Gastroesophageal sphincter (tissue), 3 donors: ENCODE results near the gene CHFR.

Experiments used
- EP300 ChIP-seq: sonication (generic); formaldehyde crosslinking; IDR thresholded peaks from one replicate; pipeline ENCODE4 v1.6.1; 2017; ENCODE audit warnings: antibody characterized with exemption, mild to moderate bottlenecking
- TF ChIP-seq, protein P1 (sequence below), 4 experiments: fragments of 200-600 bp in 2 of 4; fragments of 450-650 bp in 2 of 4; sonication (generic) in 1 of 4; IDR thresholded peaks; one replicate each; pipeline ENCODE4 v1.5.1; 2017 to 2019; ENCODE audit warnings: antibody characterized with exemption in 4 of 4, mild to moderate bottlenecking in 2 of 4, moderate library complexity in 2 of 4

DNA sequence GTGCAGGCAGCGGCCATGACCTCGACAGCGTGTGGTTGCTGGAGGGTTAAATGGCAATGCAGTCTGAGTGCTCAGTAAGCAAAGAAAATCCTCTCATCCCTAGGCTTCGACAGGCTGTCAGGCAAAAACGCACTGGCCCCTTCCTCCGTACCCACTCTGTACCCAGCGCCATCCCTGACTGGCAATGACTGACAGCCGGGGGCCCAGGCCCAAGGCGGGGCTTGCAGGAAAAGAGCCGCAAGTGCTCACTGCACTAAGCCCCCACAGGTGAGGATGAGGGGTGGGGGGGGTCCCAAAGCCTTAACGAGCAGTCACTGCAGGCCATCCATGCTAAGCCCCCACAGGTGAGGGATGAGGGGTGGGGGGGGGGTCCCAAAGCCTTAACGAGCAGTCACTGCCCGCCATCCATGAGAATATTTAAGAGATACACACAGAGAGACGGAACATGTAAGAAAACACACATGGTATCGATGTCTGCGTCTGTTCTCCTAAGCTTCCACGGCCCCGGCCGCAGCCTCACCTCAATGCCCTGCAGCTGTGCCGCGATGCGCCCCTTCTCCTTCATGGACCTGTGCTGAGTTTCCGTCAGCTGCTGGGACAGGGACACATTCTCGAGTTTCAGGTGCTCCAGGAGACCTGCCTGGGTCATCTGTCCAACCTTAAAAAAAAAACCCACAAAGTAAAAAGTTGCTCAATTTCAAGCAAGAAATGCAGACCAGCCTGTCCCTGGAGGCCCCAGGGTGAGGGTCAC is 89.4 kb downstream of the CHFR start:
- TF ChIP-seq, protein P1, sequence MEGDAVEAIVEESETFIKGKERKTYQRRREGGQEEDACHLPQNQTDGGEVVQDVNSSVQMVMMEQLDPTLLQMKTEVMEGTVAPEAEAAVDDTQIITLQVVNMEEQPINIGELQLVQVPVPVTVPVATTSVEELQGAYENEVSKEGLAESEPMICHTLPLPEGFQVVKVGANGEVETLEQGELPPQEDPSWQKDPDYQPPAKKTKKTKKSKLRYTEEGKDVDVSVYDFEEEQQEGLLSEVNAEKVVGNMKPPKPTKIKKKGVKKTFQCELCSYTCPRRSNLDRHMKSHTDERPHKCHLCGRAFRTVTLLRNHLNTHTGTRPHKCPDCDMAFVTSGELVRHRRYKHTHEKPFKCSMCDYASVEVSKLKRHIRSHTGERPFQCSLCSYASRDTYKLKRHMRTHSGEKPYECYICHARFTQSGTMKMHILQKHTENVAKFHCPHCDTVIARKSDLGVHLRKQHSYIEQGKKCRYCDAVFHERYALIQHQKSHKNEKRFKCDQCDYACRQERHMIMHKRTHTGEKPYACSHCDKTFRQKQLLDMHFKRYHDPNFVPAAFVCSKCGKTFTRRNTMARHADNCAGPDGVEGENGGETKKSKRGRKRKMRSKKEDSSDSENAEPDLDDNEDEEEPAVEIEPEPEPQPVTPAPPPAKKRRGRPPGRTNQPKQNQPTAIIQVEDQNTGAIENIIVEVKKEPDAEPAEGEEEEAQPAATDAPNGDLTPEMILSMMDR (IDR thresholded peaks at IDR 0.05), result no peak
- no peak for TF ChIP-seq EP300
